MG63 (cell line): ENCODE data around the gene MRPL9. TPM values are rescaled to one million over a fixed set of nuclear protein-coding genes. Genes with fewer than 3 reads are reported as not detected.

Experiments
- DNase-seq: peaks from one replicate; pipeline ENCODE4 v3.0.0-alpha.2; 2020
- H3K27me3 ChIP-seq: fragments of 250-450 bp; sonication (Bioruptor Pico); 2 replicates; pipeline ENCODE4 v1.5.1; 2020; ENCODE audit warnings: mild to moderate bottlenecking, moderate library complexity
- H3K36me3 ChIP-seq: fragments of 250-450 bp; sonication (Bioruptor Pico); 2 replicates; pipeline ENCODE4 v1.5.1; 2020; ENCODE audit warnings: mild to moderate bottlenecking, moderate library complexity
- H3K4me3 ChIP-seq: fragments of 250-450 bp; sonication (Bioruptor Pico); 2 replicates; pipeline ENCODE4 v1.5.1; 2020; ENCODE audit warnings: mild to moderate bottlenecking, moderate library complexity
- H3K9me3 ChIP-seq: fragments of 250-450 bp; sonication (Bioruptor Pico); 2 replicates; pipeline ENCODE4 v1.5.1; 2020; ENCODE audit warnings: mild to moderate bottlenecking, moderate library complexity
- total RNA-seq: library from RNA; depleted of rRNA; stranded (reverse); fragments of >200 nt; shearing (Covaris generic); gene quantifications from 2 replicates; pipeline ENCODE4 v1.2.3, GENCODE V29; 2014; ENCODE audit warnings: low replicate concordance; rRNA removed

MRPL9 gene
- 121 and 167 TPM in 2 replicates for total RNA-seq

GRCh38 chr1:151762941-151763921, at the start of gene MRPL9:
TSS of gene MRPL9 (minus strand) at chr1:151763496. CDS start at chr1:151763479, 17 bp downstream.
- peak; percentile 90 for DNase-seq
- H3K4me3 ChIP-seq: peak within 1 kb of the TSS; percentile 89
- no peaks in the 10 kb centered on the region for H3K27me3 ChIP-seq
- no peaks in the 10 kb centered on the region for H3K9me3 ChIP-seq
- peaks cover 34% of the 10 kb centered on the region for H3K36me3 ChIP-seq

GRCh38 chr1:151811181-151811580, 47.9 kb upstream of the MRPL9 start:
- H3K9me3 ChIP-seq: no peaks in the 10 kb centered on the region
- H3K27me3 ChIP-seq: no peaks in the 10 kb centered on the region
- no peak for DNase-seq
- no peak overlapping the region for H3K4me3 ChIP-seq
- no peaks in the 10 kb centered on the region for H3K36me3 ChIP-seq

GRCh38 chr1:151809985-151810556, 46.8 kb upstream of the MRPL9 start:
- DNase-seq: no peak
- no peaks in the 10 kb centered on the region for H3K36me3 ChIP-seq
- no peaks in the 10 kb centered on the region for H3K27me3 ChIP-seq
- H3K9me3 ChIP-seq: no peaks in the 10 kb centered on the region
- H3K4me3 ChIP-seq: no peak overlapping the region

- Histone ChIP-seq H3K27me3 (no peaks in the 10 kb centered on the region), H3K9me3 (no peaks in the 10 kb centered on the region), H3K36me3 (no peaks in the 10 kb centered on the region), H3K4me3 (no peak overlapping the region)
- no peak for DNase-seq
Measured at GRCh38 chr1:151809290-151809984, 46.1 kb upstream of the MRPL9 start.

- no peaks in the 10 kb centered on the region for H3K36me3 ChIP-seq
- no peaks in the 10 kb centered on the region for H3K27me3 ChIP-seq
- H3K9me3 ChIP-seq: no peaks in the 10 kb centered on the region
- DNase-seq: no peak
- no peak overlapping the region for H3K4me3 ChIP-seq
Measured at GRCh38 chr1:151807766-151808165, 44.5 kb upstream of the MRPL9 start.

- no peak for DNase-seq
- Histone ChIP-seq H3K9me3 (no peaks in the 10 kb centered on the region), H3K27me3 (no peaks in the 10 kb centered on the region), H3K4me3 (no peak overlapping the region), H3K36me3 (no peaks in the 10 kb centered on the region)
Measured at GRCh38 chr1:151807131-151807530, 43.8 kb upstream of the MRPL9 start.

- DNase-seq: no peak
- no peak overlapping the region for H3K4me3 ChIP-seq
- no peaks in the 10 kb centered on the region for H3K36me3 ChIP-seq
- no peaks in the 10 kb centered on the region for H3K9me3 ChIP-seq
- no peaks in the 10 kb centered on the region for H3K27me3 ChIP-seq
Measured at GRCh38 chr1:151806170-151806569, 42.9 kb upstream of the MRPL9 start.

- Histone ChIP-seq H3K4me3 (no peak within 1 kb of the TSS), H3K27me3 (peaks cover 3% of the 10 kb centered on the region; the same call in 1 of the 2 replicates), H3K9me3 (no peaks in the 10 kb centered on the region), H3K36me3 (no peaks in the 10 kb centered on the region)
- no peak for DNase-seq
Measured at GRCh38 chr1:151805066-151805820, 41.9 kb upstream of the MRPL9 start, which contains the start of gene LINGO4. TSS of gene LINGO4 (minus strand) at chr1:151805419. CDS start at chr1:151802704, 2,715 bp downstream.

GRCh38 chr1:151803915-151804314, 40.6 kb upstream of the MRPL9 start:
- Histone ChIP-seq H3K9me3 (no peaks in the 10 kb centered on the region), H3K36me3 (no peaks in the 10 kb centered on the region), H3K4me3 (no peak overlapping the region), H3K27me3 (peaks cover 12% of the 10 kb centered on the region; the same call in 1 of the 2 replicates)
- no peak for DNase-seq

GRCh38 chr1:151803164-151803563, 39.9 kb upstream of the MRPL9 start:
- Histone ChIP-seq H3K4me3 (no peak overlapping the region), H3K36me3 (no peaks in the 10 kb centered on the region), H3K9me3 (no peaks in the 10 kb centered on the region), H3K27me3 (peaks cover 15% of the 10 kb centered on the region)
- no peak for DNase-seq

- no peak for DNase-seq
Measured at GRCh38 chr1:151802372-151802771, 39.1 kb upstream of the MRPL9 start.

GRCh38 chr1:151801846-151802245, 38.5 kb upstream of the MRPL9 start:
- H3K36me3 ChIP-seq: no peaks in the 10 kb centered on the region
- peaks cover 19% of the 10 kb centered on the region for H3K27me3 ChIP-seq
- no peak overlapping the region for H3K4me3 ChIP-seq
- H3K9me3 ChIP-seq: no peaks in the 10 kb centered on the region
- no peak for DNase-seq

More at GRCh38 chr1:151802372-151802771, 39.1 kb upstream of the MRPL9 start:
- no peak overlapping the region for H3K4me3 ChIP-seq
- no peaks in the 10 kb centered on the region for H3K9me3 ChIP-seq
- H3K27me3 ChIP-seq: peaks cover 19% of the 10 kb centered on the region
- H3K36me3 ChIP-seq: no peaks in the 10 kb centered on the region

- DNase-seq: no peak
- Histone ChIP-seq H3K9me3 (no peaks in the 10 kb centered on the region), H3K4me3 (no peak overlapping the region), H3K36me3 (no peaks in the 10 kb centered on the region), H3K27me3 (peaks cover 19% of the 10 kb centered on the region)
Measured at GRCh38 chr1:151801310-151801820, 38.1 kb upstream of the MRPL9 start.

- H3K36me3 ChIP-seq: no peaks in the 10 kb centered on the region
- peaks cover 19% of the 10 kb centered on the region for H3K27me3 ChIP-seq
- H3K9me3 ChIP-seq: no peaks in the 10 kb centered on the region
Measured at GRCh38 chr1:151800830-151801229, 37.5 kb upstream of the MRPL9 start.

GRCh38 chr1:151799179-151800022, 36.1 kb upstream of the MRPL9 start:
- H3K4me3 ChIP-seq: no peak overlapping the region
- H3K27me3 ChIP-seq: peaks cover 19% of the 10 kb centered on the region
- no peaks in the 10 kb centered on the region for H3K9me3 ChIP-seq
- no peak for DNase-seq
- no peaks in the 10 kb centered on the region for H3K36me3 ChIP-seq

More at GRCh38 chr1:151800830-151801229, 37.5 kb upstream of the MRPL9 start:
- no peak for DNase-seq
- no peak overlapping the region for H3K4me3 ChIP-seq
